Parathyroid adenoma (tissue), 2 donors: ENCODE measurements around the gene SMPD3.

ENCODE experiments used
- H2AFZ ChIP-seq: fragments of 300-600 bp; sonication (generic); one replicate; pipeline ENCODE4 v1.7.0; 2017; ENCODE audit warnings: antibody characterized with exemption, mild to moderate bottlenecking
- H3K27ac ChIP-seq: fragments of 300-600 bp; sonication (generic); one replicate; pipeline ENCODE4 v1.7.0; 2017
- H3K27me3 ChIP-seq: fragments of 300-600 bp; sonication (generic); one replicate; pipeline ENCODE4 v1.7.0; 2017; ENCODE audit warnings: low read length; ENCODE audit not compliant: control insufficient read depth, insufficient read depth
- H3K36me3 ChIP-seq: fragments of 300-600 bp; sonication (generic); one replicate; pipeline ENCODE4 v1.7.0; 2017; ENCODE audit warnings: low read length; ENCODE audit not compliant: control insufficient read depth, insufficient read depth
- H3K4me1 ChIP-seq: fragments of 300-600 bp; sonication (generic); one replicate; pipeline ENCODE4 v1.7.0; 2017; ENCODE audit warnings: control low read depth
- H3K4me2 ChIP-seq: fragments of 300-600 bp; sonication (generic); one replicate; pipeline ENCODE4 v1.7.0; 2017; ENCODE audit warnings: low read length
- H3K4me3 ChIP-seq: fragments of 300-600 bp; sonication (generic); one replicate; pipeline ENCODE4 v1.7.0; 2017; ENCODE audit warnings: low read depth, low read length
- H3K79me2 ChIP-seq: fragments of 300-600 bp; sonication (generic); one replicate; pipeline ENCODE4 v1.7.0; 2017; ENCODE audit warnings: control low read depth
- H3K9ac ChIP-seq: fragments of 300-600 bp; sonication (generic); one replicate; pipeline ENCODE4 v1.7.0; 2017; ENCODE audit warnings: mild to moderate bottlenecking
- H3K9me3 ChIP-seq: fragments of 300-600 bp; sonication (generic); one replicate; pipeline ENCODE4 v1.7.0; 2017; ENCODE audit warnings: low read length; ENCODE audit not compliant: control insufficient read depth
- TF ChIP-seq, protein P1 (sequence below): fragments of 300-600 bp; sonication (generic); IDR thresholded peaks from one replicate; pipeline ENCODE4 v1.7.0; 2017; ENCODE audit warnings: antibody characterized with exemption, mild to moderate bottlenecking
- donor health status: primary hyperparathyroidism.

SMPD3 gene

DNA sequence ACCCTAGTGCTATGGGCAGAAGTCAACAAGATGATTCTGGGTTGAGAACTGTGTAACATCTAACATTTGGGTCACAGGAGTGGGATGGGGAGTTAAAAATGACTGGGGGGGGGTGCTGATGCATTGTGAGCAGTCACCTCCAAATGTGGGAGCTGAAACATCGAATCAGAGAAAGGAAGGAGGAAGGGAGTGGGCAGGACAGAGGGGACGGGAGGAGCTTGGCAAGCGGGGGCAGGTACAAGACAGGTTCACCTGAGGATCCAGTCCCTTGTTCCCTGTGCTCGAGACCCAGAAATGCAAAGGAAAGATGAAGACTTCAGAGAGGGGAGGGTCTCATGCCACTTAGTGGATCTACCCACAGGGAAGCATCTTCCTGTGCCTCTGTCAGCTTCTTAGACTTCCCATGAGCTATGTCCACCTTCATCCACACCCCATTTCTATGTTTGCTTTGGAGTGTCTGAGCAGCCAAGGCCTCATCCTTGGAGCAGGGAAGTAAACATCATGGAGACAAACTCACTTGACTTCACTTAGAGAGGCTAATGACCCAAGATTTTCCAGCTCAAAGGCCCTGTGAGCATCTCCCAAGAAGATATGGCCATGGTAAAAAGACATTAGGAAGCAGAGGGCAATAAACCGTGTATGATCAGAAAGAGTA, 20.5 kb downstream of the SMPD3 start:
- H3K4me1 ChIP-seq: no peaks in the 10 kb centered on the region
- H3K4me3 ChIP-seq: no peak overlapping the region
- no peaks in the 10 kb centered on the region for H3K27me3 ChIP-seq
- H3K79me2 ChIP-seq: no peaks in the 10 kb centered on the region
- H2AFZ ChIP-seq: no peak overlapping the region
- no peak overlapping the region for H3K27ac ChIP-seq
- H3K9ac ChIP-seq: no peak overlapping the region
- no peaks in the 10 kb centered on the region for H3K36me3 ChIP-seq
- TF ChIP-seq, protein P1, sequence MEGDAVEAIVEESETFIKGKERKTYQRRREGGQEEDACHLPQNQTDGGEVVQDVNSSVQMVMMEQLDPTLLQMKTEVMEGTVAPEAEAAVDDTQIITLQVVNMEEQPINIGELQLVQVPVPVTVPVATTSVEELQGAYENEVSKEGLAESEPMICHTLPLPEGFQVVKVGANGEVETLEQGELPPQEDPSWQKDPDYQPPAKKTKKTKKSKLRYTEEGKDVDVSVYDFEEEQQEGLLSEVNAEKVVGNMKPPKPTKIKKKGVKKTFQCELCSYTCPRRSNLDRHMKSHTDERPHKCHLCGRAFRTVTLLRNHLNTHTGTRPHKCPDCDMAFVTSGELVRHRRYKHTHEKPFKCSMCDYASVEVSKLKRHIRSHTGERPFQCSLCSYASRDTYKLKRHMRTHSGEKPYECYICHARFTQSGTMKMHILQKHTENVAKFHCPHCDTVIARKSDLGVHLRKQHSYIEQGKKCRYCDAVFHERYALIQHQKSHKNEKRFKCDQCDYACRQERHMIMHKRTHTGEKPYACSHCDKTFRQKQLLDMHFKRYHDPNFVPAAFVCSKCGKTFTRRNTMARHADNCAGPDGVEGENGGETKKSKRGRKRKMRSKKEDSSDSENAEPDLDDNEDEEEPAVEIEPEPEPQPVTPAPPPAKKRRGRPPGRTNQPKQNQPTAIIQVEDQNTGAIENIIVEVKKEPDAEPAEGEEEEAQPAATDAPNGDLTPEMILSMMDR: no peak
- no peaks in the 10 kb centered on the region for H3K9me3 ChIP-seq
- no peak overlapping the region for H3K4me2 ChIP-seq

DNA sequence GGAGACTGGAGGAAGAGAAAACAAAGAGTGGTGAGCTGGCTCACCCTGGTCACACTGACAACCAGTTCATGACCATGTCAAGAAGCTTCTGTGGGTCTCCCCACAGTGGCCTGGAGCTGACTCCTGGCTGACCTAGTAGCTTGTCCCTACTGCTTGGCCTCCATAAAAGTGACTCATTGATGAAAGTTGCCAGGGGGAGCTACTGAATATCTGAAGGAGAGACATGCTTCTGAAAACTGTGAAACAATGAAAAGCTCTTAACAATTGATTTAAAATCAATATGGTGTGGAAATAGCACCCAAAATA, 22.0 kb downstream of the SMPD3 start:
- TF ChIP-seq, protein P1: no peak
- Histone ChIP-seq H3K9ac (no peak overlapping the region), H3K4me1 (no peaks in the 10 kb centered on the region), H3K27me3 (no peaks in the 10 kb centered on the region), H3K36me3 (no peaks in the 10 kb centered on the region), H3K9me3 (no peaks in the 10 kb centered on the region), H3K4me2 (no peak overlapping the region), H3K79me2 (no peaks in the 10 kb centered on the region), H3K4me3 (no peak overlapping the region), H2AFZ (no peak overlapping the region), H3K27ac (no peak overlapping the region)

DNA sequence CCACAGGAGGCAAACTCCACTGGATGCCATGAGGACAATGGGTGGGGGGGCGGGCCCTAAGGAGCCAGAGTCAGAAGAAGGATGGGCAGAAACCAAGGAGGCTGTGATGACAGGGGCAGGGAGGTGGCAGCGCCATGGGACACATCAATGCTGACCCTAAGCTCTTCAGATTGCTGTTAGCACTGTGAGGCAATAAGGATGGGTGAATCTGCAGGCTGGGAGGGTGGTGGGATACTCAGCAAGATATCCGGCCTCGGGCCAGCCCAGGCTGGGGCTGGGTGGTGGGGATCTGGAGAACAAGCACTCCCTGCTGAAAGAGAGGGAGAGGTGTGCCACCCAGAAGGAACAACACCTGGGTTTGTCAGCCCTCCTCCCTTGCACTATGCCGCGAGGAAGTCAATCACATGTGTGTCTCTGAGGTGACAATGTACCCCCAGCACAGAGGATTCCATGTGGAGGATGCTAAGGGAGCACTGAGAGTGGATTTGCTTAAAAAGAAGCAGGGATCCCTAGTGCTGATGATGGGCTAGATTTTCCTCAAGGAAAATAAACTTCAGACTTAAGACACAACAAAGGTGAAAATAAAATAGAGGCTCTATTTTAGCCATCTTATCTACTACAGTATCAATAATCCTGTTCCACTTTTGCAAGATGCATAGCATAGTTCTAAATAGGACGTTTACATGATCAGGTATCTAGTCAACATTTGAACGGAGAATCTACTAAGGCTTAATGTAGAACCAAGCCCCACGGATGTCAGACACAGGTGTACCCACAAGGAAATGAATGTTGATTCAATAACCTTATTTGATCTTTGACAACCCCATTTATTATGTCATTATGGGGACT, 22.6 kb downstream of the SMPD3 start:
- TF ChIP-seq, protein P1: no peak
- no peak overlapping the region for H3K27ac ChIP-seq
- H3K9me3 ChIP-seq: no peaks in the 10 kb centered on the region

DNA sequence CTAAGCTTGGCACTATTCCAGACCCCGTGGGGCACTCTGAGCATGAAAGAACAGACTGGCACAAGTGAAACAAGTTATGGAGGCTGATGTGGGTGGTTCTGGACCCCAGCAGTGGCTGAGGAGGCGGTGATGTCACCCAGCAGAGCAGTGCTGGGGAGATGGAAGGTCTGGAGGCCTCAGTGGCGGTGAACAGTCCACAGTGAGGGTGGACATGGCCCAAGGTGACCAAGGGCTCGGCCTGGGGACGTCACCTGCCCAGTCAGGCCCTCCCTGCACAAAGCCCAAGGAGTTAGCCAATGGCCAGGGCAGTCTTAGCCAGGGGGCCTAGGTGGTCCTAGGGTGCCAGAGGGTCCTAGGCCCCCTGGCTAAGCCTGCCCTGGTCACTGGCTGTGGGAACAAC, 24.5 kb downstream of the SMPD3 start:
- no peaks in the 10 kb centered on the region for H3K9me3 ChIP-seq
- H3K27me3 ChIP-seq: no peaks in the 10 kb centered on the region
- no peak overlapping the region for H3K9ac ChIP-seq
- TF ChIP-seq, protein P1: no peak
- H3K27ac ChIP-seq: no peak overlapping the region
- H2AFZ ChIP-seq: no peak overlapping the region
- no peak overlapping the region for H3K4me2 ChIP-seq
- no peak overlapping the region for H3K4me3 ChIP-seq
- H3K79me2 ChIP-seq: no peaks in the 10 kb centered on the region
- no peaks in the 10 kb centered on the region for H3K36me3 ChIP-seq
- no peaks in the 10 kb centered on the region for H3K4me1 ChIP-seq

More for the DNA sequence above, 22.6 kb downstream of the SMPD3 start:
- no peaks in the 10 kb centered on the region for H3K4me1 ChIP-seq
- no peaks in the 10 kb centered on the region for H3K79me2 ChIP-seq
- H3K4me2 ChIP-seq: no peak overlapping the region
- no peaks in the 10 kb centered on the region for H3K36me3 ChIP-seq
- no peak overlapping the region for H3K9ac ChIP-seq
- H2AFZ ChIP-seq: no peak overlapping the region
- no peak overlapping the region for H3K4me3 ChIP-seq
- H3K27me3 ChIP-seq: no peaks in the 10 kb centered on the region
